GM12865 (cell line): ENCODE results near the gene MAPK8.
A peak's percentile ranks its signal among the peaks of the same experiment; 100 is the strongest.

Experiments
- DNase-seq: peaks from one replicate; pipeline ENCODE4 v3.0.0; 2010; ENCODE audit warnings: low read depth
- H3K4me3 ChIP-seq: 2 replicates; pipeline ENCODE4 v1.5.1; 2011; ENCODE audit warnings: mild to moderate bottlenecking, low read depth, low read length, control low read depth
- CTCF ChIP-seq: IDR thresholded peaks from 2 replicates; pipeline ENCODE4 v1.5.1; 2011; ENCODE audit warnings: low read length, control low read depth, low read depth, inconsistent platforms; ENCODE audit not compliant: insufficient read depth; ENCODE audit errors: missing control alignments

Gene MAPK8

GRCh38 chr10:48300556-48300955 lies 5.9 kb upstream of the MAPK8 start:
- TF ChIP-seq CTCF: no peak
- DNase-seq: no peak
- no peak overlapping the region for H3K4me3 ChIP-seq

- no peak for TF ChIP-seq CTCF
- H3K4me3 ChIP-seq: no peak overlapping the region
- peak; percentile 51 for DNase-seq
Measured at GRCh38 chr10:48302515-48303476, 3.7 kb upstream of the MAPK8 start.

GRCh38 chr10:48305905-48306264 lies 592 bp upstream of the MAPK8 start:
- DNase-seq: no peak
- TF ChIP-seq CTCF: no peak
- H3K4me3 ChIP-seq: peak overlapping the region; percentile 58

GRCh38 chr10:48306870-48307710 lies 613 bp downstream of the MAPK8 start:
- no peak for TF ChIP-seq CTCF
- DNase-seq: peak; percentile 57
- peak overlapping the region; percentile 92 for H3K4me3 ChIP-seq

GRCh38 chr10:48307711-48308018 lies 1.2 kb downstream of the MAPK8 start:
- peak overlapping the region; percentile 92 for H3K4me3 ChIP-seq
- TF ChIP-seq CTCF: no peak
- DNase-seq: no peak

- peak; percentile 23 for TF ChIP-seq CTCF
- H3K4me3 ChIP-seq: no peak overlapping the region
- peak; percentile 54 for DNase-seq
Measured at GRCh38 chr10:48309711-48310226, 3.3 kb downstream of the MAPK8 start.
